H9 (cell line): ENCODE data around the gene KLHDC2. TPM values are rescaled to one million over a fixed set of nuclear protein-coding genes. Genes with fewer than 3 reads are reported as not detected.

Experiments
- DNase-seq: peaks from one replicate; pipeline ENCODE4 v3.0.0-alpha.2; 2017
- H2AFZ ChIP-seq: one replicate; pipeline ENCODE4 v1.6.1; 2013; ENCODE audit warnings: mild to moderate bottlenecking, low read length, control low read depth, moderate library complexity
- H2AK5ac ChIP-seq: 2 replicates; pipeline ENCODE4 v1.6.1; 2013; ENCODE audit warnings: low read length, control low read depth, mixed read lengths; ENCODE audit not compliant: insufficient read length
- H2BK120ac ChIP-seq: one replicate; pipeline ENCODE4 v1.6.1; 2013; ENCODE audit warnings: low read depth, mild to moderate bottlenecking, low read length, control low read depth, inconsistent platforms; ENCODE audit not compliant: poor library complexity, severe bottlenecking
- H2BK12ac ChIP-seq: 2 replicates; pipeline ENCODE4 v1.6.1; 2013; ENCODE audit warnings: low read length, control low read depth, mixed read lengths, low read depth; ENCODE audit not compliant: insufficient read length
- H2BK15ac ChIP-seq: 2 replicates; pipeline ENCODE4 v1.6.1; 2013; ENCODE audit warnings: low read depth, low read length, control low read depth
- H2BK20ac ChIP-seq: one replicate; pipeline ENCODE4 v1.6.1; 2013; ENCODE audit warnings: low read depth, mild to moderate bottlenecking, low read length, control low read depth, inconsistent platforms; ENCODE audit not compliant: poor library complexity, severe bottlenecking
- H2BK5ac ChIP-seq: 2 replicates; pipeline ENCODE4 v1.6.1; 2013; ENCODE audit warnings: low read length, control low read depth, mixed read lengths; ENCODE audit not compliant: insufficient read length
- H3K14ac ChIP-seq: 2 replicates; pipeline ENCODE4 v1.6.1; 2013; ENCODE audit warnings: low read length, control low read depth; ENCODE audit not compliant: insufficient read depth
- H3K18ac ChIP-seq: 2 replicates; pipeline ENCODE4 v1.6.1; 2013; ENCODE audit warnings: low read depth, mild to moderate bottlenecking, mixed read lengths, low read length, control low read depth; ENCODE audit not compliant: insufficient read length
- H3K23ac ChIP-seq: 2 replicates; pipeline ENCODE4 v1.6.1; 2013; ENCODE audit warnings: low read length, control low read depth, mixed read lengths, low read depth; ENCODE audit not compliant: insufficient read length
- H3K23me2 ChIP-seq: 2 replicates; pipeline ENCODE4 v1.6.1; 2013; ENCODE audit warnings: low read depth, mild to moderate bottlenecking, mixed read lengths, low read length, control low read depth; ENCODE audit not compliant: insufficient read length, poor library complexity, severe bottlenecking
- H3K27ac ChIP-seq: 2 replicates; pipeline ENCODE4 v1.5.1; 2013; ENCODE audit warnings: low read length, control low read depth, mixed read lengths, low read depth; ENCODE audit not compliant: insufficient read length
- H3K27me3 ChIP-seq: 2 replicates; pipeline ENCODE4 v1.6.1; 2013; ENCODE audit warnings: low read length, control low read depth, inconsistent platforms; ENCODE audit not compliant: insufficient read depth
- H3K4ac ChIP-seq: 2 replicates; pipeline ENCODE4 v1.6.1; 2013; ENCODE audit warnings: low read depth, mild to moderate bottlenecking, control low read depth, inconsistent platforms, low read length, moderate library complexity
- H3K4me1 ChIP-seq: 2 replicates; pipeline ENCODE4 v1.6.1; 2013; ENCODE audit warnings: low read length, control low read depth, inconsistent platforms; ENCODE audit not compliant: insufficient read depth
- H3K4me2 ChIP-seq: 2 replicates; pipeline ENCODE4 v1.6.1; 2013; ENCODE audit warnings: low read length, control low read depth, mixed read lengths; ENCODE audit not compliant: insufficient read length, insufficient read depth
- H3K56ac ChIP-seq: 2 replicates; pipeline ENCODE4 v1.6.1; 2013; ENCODE audit warnings: low read depth, mild to moderate bottlenecking, mixed read lengths, low read length, control low read depth; ENCODE audit not compliant: insufficient read length
- H3K79me1 ChIP-seq: 2 replicates; pipeline ENCODE4 v1.6.1; 2013; ENCODE audit warnings: low read depth, mild to moderate bottlenecking, moderate library complexity, low read length, control low read depth, inconsistent platforms; ENCODE audit not compliant: insufficient read depth, poor library complexity, severe bottlenecking
- H3K79me2 ChIP-seq: 2 replicates; pipeline ENCODE4 v1.6.1; 2013; ENCODE audit warnings: low read length, control low read depth, inconsistent platforms; ENCODE audit not compliant: insufficient read depth
- H3K9ac ChIP-seq: 2 replicates; pipeline ENCODE4 v1.6.1; 2013; ENCODE audit warnings: low read length, control low read depth, mixed read lengths; ENCODE audit not compliant: insufficient read length; ENCODE audit errors: extremely low read depth
- H3K9me3 ChIP-seq: one replicate; pipeline ENCODE4 v1.6.1; 2013; ENCODE audit warnings: low read depth, low read length, inconsistent platforms; ENCODE audit not compliant: control insufficient read depth
- H3T11ph ChIP-seq: one replicate; pipeline ENCODE4 v1.6.1; 2013; ENCODE audit warnings: mild to moderate bottlenecking, low read length, control low read depth, inconsistent platforms
- H4K20me1 ChIP-seq: one replicate; pipeline ENCODE4 v1.6.1; 2013; ENCODE audit not compliant: control insufficient read depth, insufficient read length, insufficient read depth
- H4K5ac ChIP-seq: 2 replicates; pipeline ENCODE4 v1.6.1; 2013; ENCODE audit warnings: low read depth, mild to moderate bottlenecking, mixed read lengths, low read length, control low read depth; ENCODE audit not compliant: insufficient read length
- H4K8ac ChIP-seq: replicated peaks from 2 replicates; pipeline ENCODE4 v1.6.1; 2013; ENCODE audit warnings: low read length, control low read depth, mixed read lengths, low read depth; ENCODE audit not compliant: insufficient read length
- H4K91ac ChIP-seq: 2 replicates; pipeline ENCODE4 v1.6.1; 2013; ENCODE audit warnings: low read depth, mild to moderate bottlenecking, moderate library complexity, mixed read lengths, low read length, control low read depth; ENCODE audit not compliant: insufficient read length
- H3K27ac Mint-ChIP-seq, 3 experiments: 2 replicates in 2 of 3; 3 replicates in 1 of 3; pipeline ENCODE4 v1.8.0; 2020 to 2021; ENCODE audit warnings: mixed read lengths in 3 of 3, mild to moderate bottlenecking in 1 of 3, moderate library complexity in 1 of 3
- H3K27me3 Mint-ChIP-seq: 2 replicates; pipeline ENCODE4 v1.8.0; 2021; ENCODE audit warnings: low read depth, mild to moderate bottlenecking, moderate library complexity, mixed read lengths
- H3K36me3 Mint-ChIP-seq, 3 experiments: 2 replicates in 2 of 3; 3 replicates in 1 of 3; pipeline ENCODE4 v1.8.0; 2020 to 2021; ENCODE audit warnings: low read depth in 3 of 3, mixed read lengths in 3 of 3; ENCODE audit not compliant: insufficient read depth in 1 of 3
- H3K4me1 Mint-ChIP-seq, 2 experiments: 2 replicates each; pipeline ENCODE4 v1.8.0; 2020; ENCODE audit warnings: mixed read lengths in 2 of 2
- H3K4me3 Mint-ChIP-seq, 2 experiments: 2 replicates in 1 of 2; 3 replicates in 1 of 2; pipeline ENCODE4 v1.8.0; 2020 to 2021; ENCODE audit warnings: mild to moderate bottlenecking in 2 of 2, mixed read lengths in 2 of 2, moderate library complexity in 1 of 2
- H3K9me3 Mint-ChIP-seq, 2 experiments: 2 replicates in 1 of 2; 3 replicates in 1 of 2; pipeline ENCODE4 v1.8.0; 2020; ENCODE audit warnings: mild to moderate bottlenecking in 2 of 2, mixed read lengths in 2 of 2, moderate library complexity in 1 of 2
- CTCF ChIP-seq: fragments of 200-600 bp; sonication (generic); conservative IDR thresholded peaks from 3 replicates; pipeline ENCODE4 v1.8.0; 2021; ENCODE audit warnings: antibody characterized with exemption, mild to moderate bottlenecking
- total RNA-seq: library from RNA; stranded (reverse); gene quantifications from 2 replicates; pipeline ENCODE4 v1.2.1, GENCODE V29; 2021

Gene KLHDC2
- total RNA-seq, 1 experiment from 2014 or later, result 41.6 TPM

- no peak overlapping the region for H3K23ac ChIP-seq
- H2BK15ac ChIP-seq, result no peak overlapping the region
- no peak overlapping the region for H4K5ac ChIP-seq
- Mint-ChIP-seq H3K27me3 (no peaks in the 10 kb centered on the region; the same call in 1 of the 2 replicates), H3K36me3 (no peaks in the 10 kb centered on the region), H3K4me1 (peaks cover 9% of the 10 kb centered on the region in 2 experiments), H3K27ac (no peak overlapping the region), H3K4me3 (no peak overlapping the region), H3K9me3 (no peaks in the 10 kb centered on the region; a peak in 1 of 5 replicates)
- H2BK5ac ChIP-seq, result no peak overlapping the region
- H3K9me3 ChIP-seq, result no peaks in the 10 kb centered on the region
- DNase-seq, result no peak
- no peak overlapping the region for H2AFZ ChIP-seq
- no peak overlapping the region for H3K27ac ChIP-seq
- no peaks in the 10 kb centered on the region for H3K4me1 ChIP-seq
- H3K23me2 ChIP-seq, result no peaks in the 10 kb centered on the region
- H2AK5ac ChIP-seq, result no peak overlapping the region
- no peaks in the 10 kb centered on the region for H3K27me3 ChIP-seq
- no peak for TF ChIP-seq CTCF
- H3T11ph ChIP-seq, result no peak overlapping the region
- no peak overlapping the region for H3K56ac ChIP-seq
- H3K79me2 ChIP-seq, result no peaks in the 10 kb centered on the region
- H3K9ac ChIP-seq, result no peak overlapping the region
- no peak overlapping the region for H2BK12ac ChIP-seq
- H3K4me2 ChIP-seq, result no peak overlapping the region
- no peak overlapping the region for H4K8ac ChIP-seq
- H3K4ac ChIP-seq, result no peak overlapping the region
- no peak overlapping the region for H3K18ac ChIP-seq
- H3K79me1 ChIP-seq, result no peaks in the 10 kb centered on the region
- no peak overlapping the region for H3K14ac ChIP-seq
- no peaks in the 10 kb centered on the region for H4K20me1 ChIP-seq
- no peak overlapping the region for H2BK20ac ChIP-seq
- H4K91ac ChIP-seq, result no peak overlapping the region
- H2BK120ac ChIP-seq, result no peak overlapping the region
Measured at GRCh38 chr14:49720744-49721143, 47.2 kb upstream of the KLHDC2 start.
